ENCODE data around the gene AP2M1. TPM values are rescaled to one million over a fixed set of nuclear protein-coding genes. Genes with fewer than 3 reads are reported as not detected.

The AP2M1 gene
- total and polyA plus RNA-seq, 8 donors: 96.2 to 220 (median 144) TPM

- WGBS, 5 donors: 48 to 65% (median 55%) methylated on average over 5 of the region's 5 CpGs
- H3K27me3 ChIP-seq: no peaks in the 10 kb centered on the region
- TF ChIP-seq EP300 (IDR thresholded peaks at IDR 0.05) (no peak), POLR2AphosphoS5 (IDR thresholded peaks at IDR 0.05) (no peak), CTCF (IDR thresholded peaks at IDR 0.05) (no peak)
- no peak for DNase-seq
- no peaks in the 10 kb centered on the region for H3K9me3 ChIP-seq
- H3K4me1 ChIP-seq: peaks cover 4 to 20% (median 12%) of the 10 kb centered on the region in 4 donors
- peak overlapping the region in 4 of 5 donors; percentile 8 to 62 (median 32) for H3K27ac ChIP-seq
- H3K4me3 ChIP-seq: no peak overlapping the region
- intact Hi-C loops (cut with DNase I; ENCODE audit: low total_unique reads): loop anchor here (5.0 kb wide), 1 partner anchor 108 kb away; no protein-coding TSS in a partner anchor
- H3K36me3 ChIP-seq: peaks cover 61 to 78% (median 73%) of the 10 kb centered on the region in 4 donors
Observed at GRCh38 chr3:184144505-184144904, 30.1 kb upstream of the AP2M1 start.

- no peak overlapping the region for H3K4me3 ChIP-seq
- peaks cover 4 to 20% (median 12%) of the 10 kb centered on the region in 4 donors for H3K4me1 ChIP-seq
- H3K27me3 ChIP-seq: no peaks in the 10 kb centered on the region
- peaks cover 55 to 72% (median 67%) of the 10 kb centered on the region in 4 donors for H3K36me3 ChIP-seq
- intact Hi-C loops (cut with DNase I; ENCODE audit: low total_unique reads): no loop called here
- H3K27ac ChIP-seq: peak overlapping the region in 4 of 5 donors; percentile 8 to 62 (median 36)
- WGBS, 5 donors: 14 to 37% (median 16%) methylated on average over 4 of the region's 4 CpGs
- H3K9me3 ChIP-seq: no peaks in the 10 kb centered on the region
- TF ChIP-seq EP300 (IDR thresholded peaks at IDR 0.05) (no peak), POLR2A (IDR thresholded peaks at IDR 0.05) (no peak), POLR2AphosphoS5 (IDR thresholded peaks at IDR 0.05) (peak in 2 of 3 donors; percentile 6 to 70), CTCF (IDR thresholded peaks at IDR 0.05) (peak in 5 of 7 experiments; percentile 26 to 78 (median 38))
- DNase-seq: peak; percentile 81 to 88
Observed at GRCh38 chr3:184145111-184145524, 29.5 kb upstream of the AP2M1 start.

GRCh38 chr3:184145751-184146270 is 28.8 kb upstream of the AP2M1 start:
- DNase-seq: peak in 1 of 2 donors; percentile 47
- H3K27me3 ChIP-seq: no peaks in the 10 kb centered on the region
- WGBS, 5 donors: 70 to 87% (median 83%) methylated on average over 8 of the region's 8 CpGs
- intact Hi-C loops (cut with DNase I; ENCODE audit: low total_unique reads): no loop called here
- no peak overlapping the region for H3K4me3 ChIP-seq
- H3K4me1 ChIP-seq: peaks cover 4 to 20% (median 12%) of the 10 kb centered on the region in 4 donors
- peaks cover 48 to 65% (median 60%) of the 10 kb centered on the region in 4 donors for H3K36me3 ChIP-seq
- H3K9me3 ChIP-seq: no peaks in the 10 kb centered on the region
- TF ChIP-seq POLR2A (IDR thresholded peaks at IDR 0.05): no peak
- TF ChIP-seq EP300 (IDR thresholded peaks at IDR 0.05): no peak
- TF ChIP-seq CTCF (IDR thresholded peaks at IDR 0.05): no peak
- no peak for TF ChIP-seq POLR2AphosphoS5 (IDR thresholded peaks at IDR 0.05)
- H3K27ac ChIP-seq: peak overlapping the region in 4 of 5 donors; percentile 8 to 62 (median 36)

- no peak for TF ChIP-seq EP300 (IDR thresholded peaks at IDR 0.05)
- no peak for TF ChIP-seq CTCF (IDR thresholded peaks at IDR 0.05)
- no peak for TF ChIP-seq POLR2A (IDR thresholded peaks at IDR 0.05)
- TF ChIP-seq POLR2AphosphoS5 (IDR thresholded peaks at IDR 0.05): no peak
- H3K4me3 ChIP-seq: no peak overlapping the region
- peaks cover 4 to 26% (median 12%) of the 10 kb centered on the region in 4 donors for H3K4me1 ChIP-seq
- intact Hi-C loops (cut with DNase I; ENCODE audit: low total_unique reads): no loop called here
- no peaks in the 10 kb centered on the region for H3K9me3 ChIP-seq
- no peaks in the 10 kb centered on the region for H3K27me3 ChIP-seq
- peaks cover 25 to 42% (median 37%) of the 10 kb centered on the region in 4 donors for H3K36me3 ChIP-seq
- 73 to 83% (median 76%) methylated on average over 3 of the region's 3 CpGs for WGBS, 5 donors
- H3K27ac ChIP-seq: no peak overlapping the region
- no peak for DNase-seq
Observed at GRCh38 chr3:184148076-184148475, 26.6 kb upstream of the AP2M1 start.

Data from stomach (tissue), 9 donors.